HG03066 (cell line): ENCODE results near the gene WNT10A.

ENCODE experiments used
- ATAC-seq: cut with Tn5 transposase; IDR thresholded peaks from one replicate; pipeline ENCODE4 v1.9.1; 2021; ENCODE audit warnings: low read depth; ENCODE audit not compliant: unreplicated experiment

The WNT10A gene

DNA sequence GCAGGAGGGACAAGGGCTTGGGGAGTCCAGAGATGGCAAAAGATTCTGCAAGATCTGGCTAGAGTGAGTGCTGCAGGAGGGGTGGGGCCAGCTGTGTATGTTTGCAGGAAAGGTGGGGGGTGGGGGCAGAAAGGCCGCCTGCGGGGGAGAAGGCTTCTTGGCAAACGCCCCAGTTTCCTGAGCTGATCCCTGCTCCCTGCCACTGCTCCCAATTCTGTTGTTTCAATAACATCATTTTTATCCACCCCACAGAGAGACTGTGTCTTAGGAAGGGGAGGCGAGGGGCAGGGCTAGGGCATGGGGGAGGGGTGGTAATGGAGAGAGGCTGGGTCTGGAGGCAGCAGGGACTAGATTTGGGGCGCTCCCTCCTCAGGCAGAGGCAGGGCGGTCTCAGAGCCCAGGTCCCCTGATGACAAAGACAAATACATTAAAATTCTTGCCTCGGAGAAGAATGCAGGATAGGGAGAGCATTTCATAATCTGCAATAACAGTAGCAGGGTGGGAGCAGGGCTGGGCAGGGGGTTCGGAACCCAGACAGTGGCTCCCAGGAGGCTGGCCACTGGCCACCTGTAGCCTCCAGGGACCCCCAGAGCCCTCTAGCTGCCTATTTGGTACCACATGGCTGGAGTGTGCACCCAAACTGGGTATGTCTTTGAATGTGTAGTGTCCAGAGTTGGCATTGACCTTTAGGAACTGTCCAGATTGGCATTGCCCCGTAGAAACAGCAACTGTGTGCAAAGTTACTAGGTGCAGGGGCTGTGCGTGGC, 23.1 kb upstream of the WNT10A start:
- no peak for ATAC-seq

DNA sequence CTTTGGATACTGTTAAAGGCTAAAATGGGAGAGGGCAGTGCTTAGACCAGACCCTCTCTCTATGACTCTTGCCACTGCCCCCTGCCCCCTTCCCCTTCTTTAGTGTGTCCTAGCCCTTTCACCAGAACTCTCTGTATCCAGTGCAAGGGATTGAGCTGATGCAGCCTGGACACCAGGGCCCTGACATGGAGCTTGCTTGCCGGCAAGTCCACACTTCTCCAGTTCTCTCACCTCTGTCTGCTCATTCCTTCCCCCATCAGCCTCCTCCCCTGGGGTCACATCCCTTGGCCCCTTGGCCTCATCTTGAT, 22.6 kb upstream of the WNT10A start:
- ATAC-seq: no peak

DNA sequence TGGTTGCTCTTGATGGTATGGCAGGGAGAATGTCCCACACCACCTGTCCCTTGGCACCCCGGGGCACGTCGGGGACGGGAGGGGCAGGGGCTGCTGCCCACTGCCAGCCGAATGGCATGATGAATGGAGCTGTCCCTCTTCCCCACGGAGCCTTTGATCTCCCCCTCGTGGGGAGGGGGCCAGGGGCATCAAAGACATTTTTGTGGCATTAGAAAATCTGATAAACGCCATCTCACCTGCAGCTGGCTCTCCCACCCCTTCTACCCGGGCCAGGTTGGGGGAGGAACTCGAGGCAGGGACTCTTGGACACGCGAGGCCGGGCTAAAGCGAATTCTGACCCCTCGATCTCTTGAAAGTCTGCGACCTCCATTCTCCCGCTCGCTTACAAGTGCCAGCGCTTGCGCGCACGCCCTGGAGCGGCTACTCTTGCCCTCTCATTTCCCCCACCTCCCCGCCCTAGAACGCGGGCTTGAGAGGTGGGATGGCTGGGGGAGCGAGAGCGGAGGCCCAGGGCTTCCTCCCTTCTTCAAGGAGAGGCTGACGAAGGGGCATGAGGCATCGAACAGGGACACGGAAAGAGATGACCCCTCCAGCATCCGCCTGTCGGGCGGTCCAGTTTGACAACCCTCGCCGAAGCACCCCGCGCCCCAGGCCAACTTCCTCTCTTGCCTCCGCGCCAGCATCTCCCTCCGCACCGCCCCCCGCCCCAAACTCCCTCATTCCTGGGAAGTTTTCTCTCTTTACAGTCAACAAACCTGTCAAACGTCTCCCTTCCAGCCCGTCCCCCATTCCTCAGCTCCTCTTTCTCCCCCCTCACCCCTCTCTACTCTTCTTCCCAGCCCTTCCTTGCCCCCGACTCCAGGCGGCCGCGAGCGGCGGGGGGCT, 21.7 kb upstream of the WNT10A start:
- no peak for ATAC-seq

DNA sequence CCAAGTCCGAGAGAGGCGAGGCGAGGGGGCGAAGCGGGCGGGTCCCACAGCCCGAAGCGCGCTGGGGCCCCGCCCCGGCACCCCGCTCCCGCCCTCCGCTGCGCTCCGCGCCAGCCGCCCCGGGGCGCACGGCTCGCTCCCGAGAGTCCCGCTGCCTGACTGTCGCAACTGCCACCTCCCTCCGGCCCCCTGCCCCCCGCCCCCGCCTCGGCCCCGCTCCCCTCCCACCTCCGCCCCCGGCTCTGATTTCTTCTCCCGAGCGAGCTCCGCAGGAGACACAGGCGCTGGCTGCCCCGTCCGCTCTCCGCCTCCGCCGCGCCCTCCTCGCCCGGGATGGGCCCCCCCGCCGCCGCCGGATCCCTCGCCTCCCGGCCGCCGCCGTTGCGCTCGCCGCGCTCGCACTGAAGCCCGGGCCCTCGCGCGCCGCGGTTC, 21.1 kb upstream of the WNT10A start, which contains the start of gene WNT6:
WNT6 (plus strand) TSS at position 250 of the 432 bp plus-strand sequence. CDS start 233 bp downstream, outside the sequence.
- ATAC-seq: no peak

DNA sequence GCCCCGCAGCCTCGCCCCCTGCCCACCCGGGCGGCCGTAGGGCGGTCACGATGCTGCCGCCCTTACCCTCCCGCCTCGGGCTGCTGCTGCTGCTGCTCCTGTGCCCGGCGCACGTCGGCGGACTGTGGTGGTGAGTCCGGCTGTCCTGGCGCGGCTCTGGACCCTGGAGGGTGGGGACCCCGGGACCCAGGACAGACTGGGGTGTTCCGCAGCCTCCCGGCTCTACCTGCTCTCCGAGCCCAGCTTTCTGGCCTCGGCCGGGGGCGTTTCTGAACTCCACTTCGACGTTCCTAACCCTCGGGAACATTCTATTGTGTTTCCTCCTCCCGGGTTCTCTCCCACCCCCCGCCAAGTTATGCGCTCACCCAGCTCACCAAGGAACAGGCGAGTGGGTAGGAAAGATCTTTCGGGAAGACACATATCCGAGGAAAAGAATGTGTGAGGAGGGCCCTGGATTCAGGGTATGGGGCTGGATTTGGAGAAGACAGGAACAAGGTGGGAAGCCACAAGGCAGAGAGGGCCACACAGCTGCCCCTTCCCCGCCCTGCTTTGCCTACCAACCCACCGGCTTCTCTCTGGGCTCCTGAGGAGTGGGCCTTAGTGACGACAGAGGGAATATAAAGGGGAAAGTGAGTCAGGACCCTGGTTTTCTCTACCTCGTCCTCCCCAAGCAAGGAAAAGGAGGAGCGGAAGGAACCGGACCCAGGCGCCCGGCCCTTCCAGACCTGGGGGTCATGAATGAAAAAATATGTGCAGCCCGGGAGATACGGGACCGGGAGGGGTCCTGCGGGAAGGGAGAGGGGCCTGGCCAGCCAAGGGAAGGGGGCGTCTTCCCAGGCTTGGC, 20.4 kb upstream of the WNT10A start:
- no peak for ATAC-seq

DNA sequence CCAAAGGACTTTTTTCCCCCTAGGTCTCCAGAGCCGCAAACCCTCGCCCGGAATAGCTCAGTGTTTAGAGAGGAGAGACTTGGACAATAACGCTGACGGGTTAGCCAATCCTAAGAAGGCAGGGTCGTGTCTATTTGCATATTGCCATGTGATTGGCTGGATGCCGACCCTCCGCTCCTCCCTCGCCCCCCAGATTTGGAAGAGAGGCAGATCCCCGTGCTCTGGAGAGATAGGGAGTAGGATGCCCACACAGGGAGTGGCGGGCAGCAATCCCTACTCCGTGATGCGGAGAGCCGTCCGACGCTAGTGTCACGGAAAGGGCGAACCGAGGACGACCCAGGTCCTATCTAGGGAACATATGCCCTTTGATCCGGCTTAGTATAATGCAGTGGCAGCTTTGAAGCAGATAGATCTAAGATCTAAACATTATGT, 19.7 kb upstream of the WNT10A start:
- ATAC-seq: no peak

DNA sequence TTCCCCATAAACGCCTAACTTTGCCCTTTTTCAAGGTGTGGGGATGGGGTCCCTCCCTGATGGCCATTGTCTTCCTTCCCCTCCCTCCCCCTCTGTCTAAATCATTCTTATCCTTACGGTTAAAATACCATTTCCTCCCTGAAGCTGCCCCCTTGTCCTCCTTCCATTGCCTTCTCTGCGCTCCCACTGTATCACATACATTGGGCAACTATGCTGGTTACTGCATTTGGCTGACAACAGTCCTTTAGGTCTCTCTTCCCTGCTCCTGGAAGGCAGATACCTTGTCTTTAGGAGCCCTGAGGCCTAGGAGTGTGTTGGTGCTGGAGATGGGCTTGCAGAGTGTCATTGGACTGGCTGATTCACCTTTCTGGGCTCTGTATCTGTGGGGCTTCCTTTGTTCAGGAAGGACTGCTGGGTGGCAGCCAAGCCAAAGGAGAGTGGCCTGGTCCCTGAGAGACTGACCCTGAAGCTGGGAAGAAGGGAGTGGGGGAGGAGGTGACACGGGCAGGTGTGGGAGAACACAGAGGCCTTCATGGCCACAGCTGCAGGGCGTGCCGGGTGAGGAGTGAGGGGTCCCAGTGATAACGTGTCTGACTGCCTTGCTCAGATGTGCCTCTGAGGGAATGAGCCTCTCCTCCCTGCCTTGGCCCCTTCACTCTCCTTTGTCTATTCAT, 18.9 kb upstream of the WNT10A start:
- no peak for ATAC-seq

DNA sequence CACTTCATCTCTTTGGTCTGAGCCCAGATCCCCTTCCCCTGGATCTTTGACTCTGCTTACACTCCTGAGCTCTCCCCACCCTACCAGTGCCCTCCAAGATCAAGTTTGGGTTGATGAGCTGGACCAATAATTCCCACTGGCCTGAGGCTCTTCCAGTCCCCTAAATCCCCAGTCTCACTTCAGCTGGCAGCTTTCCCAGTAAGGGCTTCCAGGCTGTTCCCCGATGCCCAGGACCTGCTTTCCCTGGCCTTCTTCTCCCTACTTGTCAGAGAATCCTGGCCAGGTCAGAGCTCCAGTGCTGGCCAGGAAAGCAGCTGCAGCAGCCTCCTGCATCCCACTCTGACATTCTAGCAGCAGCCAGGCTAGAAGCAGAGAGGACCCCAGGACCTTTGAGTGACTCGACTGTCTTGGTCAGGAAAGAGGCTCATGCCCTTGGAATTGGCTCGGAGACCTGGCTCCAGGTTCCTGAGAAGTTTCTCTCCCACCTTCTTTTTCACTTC, 17.6 kb upstream of the WNT10A start:
- ATAC-seq: no peak

DNA sequence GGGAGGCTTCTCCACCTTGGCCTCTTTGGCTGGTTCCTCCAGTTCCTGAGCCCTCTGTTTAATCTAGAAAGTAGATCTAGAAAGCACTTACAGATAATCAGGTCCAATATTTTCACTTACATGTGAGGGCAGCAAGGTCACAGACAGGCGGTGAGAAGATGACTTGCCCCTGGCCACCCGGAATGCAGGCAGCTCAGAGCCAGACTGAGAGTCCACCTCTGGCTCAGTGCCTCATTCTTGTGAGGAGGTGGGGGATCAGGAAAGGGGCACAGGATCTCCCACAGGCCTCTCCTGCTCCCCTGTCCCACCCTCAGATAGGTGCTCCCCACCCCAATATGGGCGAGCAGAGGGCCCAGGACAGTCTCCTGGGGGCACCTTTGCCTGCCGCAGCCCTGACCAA, 15.3 kb upstream of the WNT10A start:
- no peak for ATAC-seq

DNA sequence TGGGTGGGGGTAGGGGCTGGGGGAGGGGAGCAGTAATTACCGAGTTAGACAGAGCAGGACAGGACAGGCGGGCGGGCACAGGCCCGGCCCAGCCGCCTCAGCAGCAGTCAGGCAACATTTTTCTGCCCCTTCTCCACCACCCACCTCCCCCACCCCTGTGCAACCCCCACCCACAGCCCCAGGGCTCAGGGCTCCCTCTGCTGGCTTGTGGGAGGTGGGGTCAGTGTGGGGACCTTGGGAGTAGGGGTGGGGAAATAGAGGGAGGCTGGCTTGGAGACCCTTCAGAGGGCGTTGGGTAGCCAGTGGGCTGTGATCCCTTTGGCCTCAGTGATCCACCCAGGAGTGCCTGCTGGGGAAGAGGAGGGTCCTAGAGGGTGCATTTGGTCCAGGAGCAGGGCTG, 14.7 kb upstream of the WNT10A start:
- no peak for ATAC-seq

DNA sequence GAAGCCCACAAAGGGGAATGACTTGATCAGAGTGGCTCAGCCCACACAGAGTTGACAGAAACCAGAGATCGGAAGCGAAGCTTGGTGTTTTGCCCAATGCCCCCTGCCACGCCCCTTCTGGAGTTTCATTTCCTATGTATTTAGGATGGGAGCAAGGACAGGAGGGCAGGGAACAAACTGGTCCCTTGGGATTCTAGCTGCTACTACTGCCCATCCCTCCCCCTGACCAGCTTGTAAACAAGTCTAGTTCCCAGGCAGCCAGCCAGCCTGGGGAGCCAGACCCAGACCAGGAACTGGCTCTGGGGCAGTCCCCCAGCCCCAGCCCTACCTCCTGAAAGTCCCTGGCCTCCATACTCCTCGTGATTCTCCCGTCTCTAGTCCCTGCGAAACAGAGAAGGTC, 12.8 kb upstream of the WNT10A start:
- ATAC-seq: no peak

DNA sequence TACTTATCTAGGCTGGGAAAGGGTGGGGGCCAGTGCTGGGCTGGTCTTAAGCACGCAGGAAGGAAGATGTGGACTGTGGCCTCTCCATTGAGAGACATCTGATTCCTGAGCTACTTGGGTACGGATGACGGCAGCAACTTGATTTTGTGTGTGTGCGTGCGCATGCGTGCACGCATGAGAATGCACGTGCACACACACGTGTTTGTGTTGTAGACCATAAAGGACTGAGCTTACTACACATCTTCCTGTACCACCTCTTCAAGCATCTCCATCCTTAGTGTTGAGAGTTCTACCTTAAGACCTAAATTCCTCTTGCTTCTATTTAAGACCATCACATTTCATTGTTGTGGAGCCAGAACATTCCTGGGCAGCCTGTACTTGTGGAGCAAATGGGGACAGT, 11.6 kb upstream of the WNT10A start:
- no peak for ATAC-seq

DNA sequence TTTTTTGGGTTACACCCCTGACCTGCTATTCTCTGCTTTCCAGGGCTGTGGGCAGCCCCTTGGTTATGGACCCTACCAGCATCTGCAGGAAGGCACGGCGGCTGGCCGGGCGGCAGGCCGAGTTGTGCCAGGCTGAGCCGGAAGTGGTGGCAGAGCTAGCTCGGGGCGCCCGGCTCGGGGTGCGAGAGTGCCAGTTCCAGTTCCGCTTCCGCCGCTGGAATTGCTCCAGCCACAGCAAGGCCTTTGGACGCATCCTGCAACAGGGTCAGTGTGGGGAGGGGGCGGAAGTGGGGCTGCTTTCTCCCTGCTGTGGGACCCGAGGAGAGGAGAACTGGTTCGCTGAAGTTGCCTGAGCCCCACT, 9.7 kb upstream of the WNT10A start:
- no peak for ATAC-seq

DNA sequence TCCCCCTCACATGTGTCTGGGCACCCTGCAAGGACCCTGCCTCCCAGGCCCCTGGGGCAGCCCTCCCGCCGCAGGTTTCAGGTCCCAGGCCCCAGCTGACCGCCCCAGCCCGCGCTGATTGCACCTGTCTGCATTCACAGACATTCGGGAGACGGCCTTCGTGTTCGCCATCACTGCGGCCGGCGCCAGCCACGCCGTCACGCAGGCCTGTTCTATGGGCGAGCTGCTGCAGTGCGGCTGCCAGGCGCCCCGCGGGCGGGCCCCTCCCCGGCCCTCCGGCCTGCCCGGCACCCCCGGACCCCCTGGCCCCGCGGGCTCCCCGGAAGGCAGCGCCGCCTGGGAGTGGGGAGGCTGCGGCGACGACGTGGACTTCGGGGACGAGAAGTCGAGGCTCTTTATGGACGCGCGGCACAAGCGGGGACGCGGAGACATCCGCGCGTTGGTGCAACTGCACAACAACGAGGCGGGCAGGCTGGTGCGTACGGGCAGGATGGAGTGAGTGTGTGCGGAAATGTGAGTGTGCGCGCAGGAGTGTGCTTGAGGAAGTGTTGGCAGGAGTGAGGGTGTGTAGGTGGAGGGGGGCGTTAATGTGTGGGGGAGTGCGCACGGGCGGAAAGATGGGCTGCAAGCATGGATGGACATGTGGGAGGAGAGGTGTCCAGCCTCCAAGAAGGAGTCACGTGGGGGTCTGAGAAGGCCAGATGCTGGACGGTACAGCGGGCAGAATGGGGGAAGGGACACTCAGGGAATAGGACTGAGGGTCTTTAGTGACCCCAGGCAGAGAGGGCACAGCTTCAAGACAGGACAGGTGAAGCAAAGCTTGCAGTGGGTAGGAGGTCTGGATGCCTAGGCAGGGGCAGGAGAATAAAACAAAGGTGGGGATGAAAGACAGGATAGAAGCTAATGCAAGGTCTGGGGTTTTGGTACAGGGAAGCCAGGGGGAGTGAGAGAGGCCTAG, 9.0 kb upstream of the WNT10A start:
- no peak for ATAC-seq

DNA sequence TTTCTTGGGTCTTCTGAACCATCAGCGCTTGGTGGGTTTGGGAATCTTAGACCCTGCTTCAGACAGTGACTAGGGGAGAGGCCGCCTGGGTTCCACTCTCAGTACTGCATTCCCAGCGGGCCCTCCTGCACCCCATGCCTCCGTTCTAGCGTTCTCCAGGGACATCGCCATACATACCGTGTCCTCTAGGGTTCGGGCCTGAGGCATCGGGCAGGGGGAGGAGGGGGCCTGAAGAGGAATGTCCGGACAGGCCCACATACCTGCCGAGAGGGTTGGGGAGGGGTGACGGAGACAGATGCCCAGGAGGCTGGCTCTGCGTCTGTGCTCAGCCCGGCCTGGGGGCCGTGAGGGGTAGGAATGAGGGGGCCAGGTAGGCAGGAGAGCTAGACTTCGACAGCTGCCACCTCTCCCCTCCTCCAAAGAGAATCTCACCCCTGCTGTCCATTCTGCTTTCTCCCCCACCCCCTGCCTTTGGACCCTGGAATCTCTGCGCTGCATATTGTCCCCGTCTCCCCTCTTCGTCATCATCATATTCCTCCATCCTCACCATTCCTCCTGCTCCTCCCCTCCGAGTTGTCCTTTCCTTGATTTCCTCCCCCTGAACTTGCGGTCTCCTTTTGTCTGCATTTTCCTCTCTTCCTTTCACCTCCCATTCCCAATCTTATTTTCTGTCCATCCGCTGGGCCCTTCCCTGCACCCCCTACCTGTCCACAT, 7.8 kb upstream of the WNT10A start:
- no peak for ATAC-seq

DNA sequence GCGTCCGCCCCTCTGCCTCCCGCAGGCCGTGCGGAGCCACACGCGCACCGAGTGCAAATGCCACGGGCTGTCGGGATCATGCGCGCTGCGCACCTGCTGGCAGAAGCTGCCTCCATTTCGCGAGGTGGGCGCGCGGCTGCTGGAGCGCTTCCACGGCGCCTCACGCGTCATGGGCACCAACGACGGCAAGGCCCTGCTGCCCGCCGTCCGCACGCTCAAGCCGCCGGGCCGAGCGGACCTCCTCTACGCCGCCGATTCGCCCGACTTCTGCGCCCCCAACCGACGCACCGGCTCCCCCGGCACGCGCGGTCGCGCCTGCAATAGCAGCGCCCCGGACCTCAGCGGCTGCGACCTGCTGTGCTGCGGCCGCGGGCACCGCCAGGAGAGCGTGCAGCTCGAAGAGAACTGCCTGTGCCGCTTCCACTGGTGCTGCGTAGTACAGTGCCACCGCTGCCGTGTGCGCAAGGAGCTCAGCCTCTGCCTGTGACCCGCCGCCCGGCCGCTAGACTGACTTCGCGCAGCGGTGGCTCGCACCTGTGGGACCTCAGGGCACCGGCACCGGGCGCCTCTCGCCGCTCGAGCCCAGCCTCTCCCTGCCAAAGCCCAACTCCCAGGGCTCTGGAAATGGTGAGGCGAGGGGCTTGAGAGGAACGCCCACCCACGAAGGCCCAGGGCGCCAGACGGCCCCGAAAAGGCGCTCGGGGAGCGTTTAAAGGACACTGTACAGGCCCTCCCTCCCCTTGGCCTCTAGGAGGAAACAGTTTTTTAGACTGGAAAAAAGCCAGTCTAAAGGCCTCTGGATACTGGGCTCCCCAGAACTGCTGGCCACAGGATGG, 7.1 kb upstream of the WNT10A start:
- ATAC-seq: no peak

DNA sequence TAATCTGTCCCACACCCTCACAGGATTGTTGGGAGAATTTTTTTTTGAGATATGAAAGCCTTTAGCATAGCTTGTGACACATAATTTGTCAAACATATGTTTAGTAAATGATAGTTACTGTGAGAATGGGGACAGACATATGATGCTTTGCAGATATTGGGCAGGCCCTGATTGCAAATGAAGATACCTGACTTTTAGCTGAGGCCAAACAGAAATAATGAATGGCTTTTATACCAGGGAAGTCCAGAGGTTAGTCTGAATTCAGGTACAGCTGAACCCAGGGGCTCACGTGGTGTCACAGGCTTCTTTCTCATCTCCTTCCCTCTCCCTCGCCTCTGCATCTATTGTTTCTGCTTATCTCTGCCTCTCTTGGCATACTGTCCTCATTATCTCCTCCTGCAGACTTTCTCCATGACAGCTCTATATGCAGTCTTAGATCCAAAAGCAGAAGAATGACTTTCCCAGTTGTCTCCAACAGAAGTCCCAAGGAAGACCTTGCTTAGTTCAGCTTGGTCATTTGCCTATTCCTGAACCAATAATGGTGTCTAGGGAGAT, 4.9 kb upstream of the WNT10A start:
- ATAC-seq: no peak
